ENCODE data around the gene ADO. TPM values are rescaled to one million over a fixed set of nuclear protein-coding genes. Genes with fewer than 3 reads are reported as not detected.

The ADO gene
- total and polyA plus RNA-seq, 9 of the 15 experiments (the other 6 are each of a cell fraction or from before 2014, with no cell fraction given) = 3.0 to 20.0 (median 16.1) TPM

- Histone ChIP-seq H3K36me3 (ENCODE audit: control insufficient read depth, insufficient read depth, low read length) (peaks cover 4% of the 10 kb centered on the region; the same call in 1 of the 3 replicates), H3K4me1 (replicated peaks in 1 of 2; ENCODE audit: control insufficient read depth in 2 of 2, insufficient read depth in 2 of 2, low read length in 2 of 2) (peaks cover 7 to 44% of the 10 kb centered on the region in 2 experiments; a peak in 3 of 5 replicates), H3K4me3 (no peak overlapping the region), H3K9ac (ENCODE audit: insufficient read depth in 1 of 2, low read depth in 2 of 2, low read length in 2 of 2) (no peak overlapping the region; a peak in 1 of 4 replicates), H3K27ac (ENCODE audit: extremely low read depth, low read depth, low read length) (no peak overlapping the region), H3K9me1 (ENCODE audit: control insufficient read depth, insufficient read depth, low read length) (no peaks in the 10 kb centered on the region), H2AFZ (ENCODE audit: low read depth, low read length) (no peak overlapping the region), H3K4me2 (ENCODE audit: insufficient read depth, low read length) (no peak overlapping the region), H3K79me2 (ENCODE audit: control insufficient read depth, insufficient read depth, low read length) (0 out of 3 replicates have a peak, but pooled peaks cover 2% of the 10 kb centered on the region), H4K20me1 (replicated peaks; ENCODE audit: control insufficient read depth, insufficient read depth, low read length) (no peaks in the 10 kb centered on the region), H3K9me3 (replicated peaks; ENCODE audit: control insufficient read depth, insufficient read depth, low read depth, low read length) (no peaks in the 10 kb centered on the region), H3K27me3 (ENCODE audit: control insufficient read depth in 2 of 2, insufficient read depth in 2 of 2, low read length in 2 of 2) (peaks cover 13 to 42% of the 10 kb centered on the region in 2 experiments; a peak in 4 of 5 replicates)
- 35% methylated on average over 26 of the region's 27 CpGs for WGBS (ENCODE audit: insufficient coverage, low coverage, missing lambda C conversion rate)
- intact Hi-C loops (cut with micrococcal nuclease) (no loop called here), in situ Hi-C loops (cut with MboI) (no loop called here)
- CTCF ChIA-PET (ENCODE audit: low intra/inter-chr PET ratio) = no interaction called here
- ATAC-seq = no peak
- no TSS peak for BruUV-seq (replicated peaks)
- no peak for FAIRE-seq
- POLR2A ChIA-PET = interaction anchor here (0.7 kb wide), 1 partner anchor 353 kb away, joined by 4 read pairs; no protein-coding TSS in a partner anchor
- DNase-seq (ENCODE audit: extremely low read depth in 1 of 4, low spot score in 3 of 4) = no peak
- TF ChIP-seq RAD21 (CRISPR knock-in tag; conservative IDR thresholded peaks at IDR 0.05 in 1 of 2, IDR thresholded peaks at IDR 0.05 in 1 of 2) (no peak), BHLHE40 (IDR thresholded peaks at IDR 0.05; ENCODE audit: low read length) (no peak), POLR2G (IDR thresholded peaks at IDR 0.05; ENCODE audit: low read depth, low read length) (peak; percentile 58; the same call in 1 of the 2 replicates), RHOXF2B (CRISPR knock-in tag; conservative IDR thresholded peaks at IDR 0.05) (no peak), ZNF696 (CRISPR knock-in tag; conservative IDR thresholded peaks at IDR 0.05) (no peak), ZBTB43 (CRISPR knock-in tag; IDR thresholded peaks at IDR 0.05) (no peak), GABPB1 (CRISPR knock-in tag; IDR thresholded peaks at IDR 0.05) (no peak)
Observed at GRCh38 chr10:62813453-62813852, 8.9 kb downstream of the ADO start.

Measured in K562 (cell line).